Erythroblast (primary cell): ENCODE data around the gene NFS1.
"Not testable (repeated sequence)": the region's sequence is repeated elsewhere in the genome, so short reads cannot be mapped to it uniquely, and the experiment has no call there.

Source experiments
- GATA1 ChIP-seq: IDR thresholded peaks from 2 replicates; pipeline ENCODE4 v1.6.1; 2011; ENCODE audit warnings: low read depth, mild to moderate bottlenecking, control low read depth, low read length, moderate library complexity
- POLR2A ChIP-seq: IDR thresholded peaks from 2 replicates; pipeline ENCODE4 v1.6.1; 2011; ENCODE audit warnings: mild to moderate bottlenecking, low read length

GRCh38 chr20:35713120-35713519, 14.0 kb upstream of the NFS1 start:
- TF ChIP-seq POLR2A, GATA1: not testable (repeated sequence)
